NCI-H2196 treated with DMSO at 0.1 percent for 48 hours (cell line): ENCODE data around the gene ETNK1.
"Not testable (repeated sequence)": the region's sequence is repeated elsewhere in the genome, so short reads cannot be mapped to it uniquely, and the experiment has no call there.

ENCODE experiments used
- DNase-seq: peaks from one replicate; lab custom pipeline; 2025; ENCODE audit not compliant: unreplicated experiment; lab: John Stamatoyannopoulos, UW

The ETNK1 gene

GRCh38 chr12:22684140-22685118 is 59.5 kb downstream of the ETNK1 start:
- peak; percentile 68 for DNase-seq

- DNase-seq: no peak
Observed at GRCh38 chr12:22686193-22686592, 61.2 kb downstream of the ETNK1 start.

- DNase-seq: no peak
Observed at GRCh38 chr12:22687361-22688076, 62.5 kb downstream of the ETNK1 start.

GRCh38 chr12:22689876-22690275 is 64.9 kb downstream of the ETNK1 start:
- no peak for DNase-seq

GRCh38 chr12:22691319-22691718 is 66.3 kb downstream of the ETNK1 start:
- DNase-seq: no peak

GRCh38 chr12:22692467-22692866 is 67.5 kb downstream of the ETNK1 start:
- not testable (repeated sequence) for DNase-seq

DNA sequence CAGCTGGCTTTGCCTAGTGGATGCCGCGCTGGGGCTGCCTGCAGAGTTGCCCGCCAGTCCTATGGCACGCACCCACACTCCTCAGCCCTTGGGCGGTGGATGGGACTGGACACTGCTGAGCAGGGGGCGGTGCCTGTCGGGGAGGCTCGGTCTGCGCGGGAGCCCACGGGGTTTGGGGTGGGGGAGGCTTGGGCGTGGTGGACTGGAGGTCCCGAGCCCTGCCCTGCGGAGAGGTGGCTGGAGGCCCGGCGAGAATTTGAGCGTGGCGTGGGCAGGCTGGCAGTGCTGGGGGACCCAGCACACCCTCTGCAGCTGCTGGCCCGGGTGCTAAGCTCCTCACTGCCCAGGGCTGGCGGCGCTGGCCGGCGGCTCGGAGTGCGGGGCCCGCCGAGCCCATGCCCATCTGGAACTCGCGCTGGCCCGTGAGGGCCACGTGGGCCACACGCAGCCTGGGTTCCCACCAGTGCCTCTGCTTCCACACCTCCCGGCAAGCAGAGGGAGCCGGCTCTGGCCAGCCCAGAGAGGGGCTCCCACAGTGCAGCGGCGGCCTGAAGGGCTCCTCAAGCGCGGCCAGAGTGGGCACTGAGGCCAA is 68.1 kb downstream of the ETNK1 start:
- DNase-seq: no peak

GRCh38 chr12:22698576-22698975 is 73.6 kb downstream of the ETNK1 start:
- no peak for DNase-seq

GRCh38 chr12:22699705-22700104 is 74.7 kb downstream of the ETNK1 start:
- DNase-seq: peak; percentile 95

DNA sequence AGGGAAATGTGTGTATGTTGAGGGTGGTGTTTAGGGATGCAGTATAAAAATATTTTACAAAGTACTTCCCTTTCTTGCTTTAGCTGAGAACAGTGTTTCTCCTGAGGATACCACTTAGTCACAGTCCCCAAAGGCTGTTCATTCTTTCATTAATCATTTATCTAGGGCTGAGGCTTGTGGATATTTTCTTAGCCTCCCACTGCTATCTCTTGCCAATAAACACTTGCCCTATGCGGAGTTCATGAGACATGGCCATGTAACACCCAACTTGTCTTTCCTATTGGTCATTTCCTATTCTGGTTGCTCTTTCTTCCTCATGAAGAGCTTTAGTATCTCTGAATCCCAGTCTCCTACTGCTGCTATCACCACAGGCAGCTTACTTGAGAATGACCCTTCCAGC is 75.1 kb downstream of the ETNK1 start:
- no peak for DNase-seq

DNA sequence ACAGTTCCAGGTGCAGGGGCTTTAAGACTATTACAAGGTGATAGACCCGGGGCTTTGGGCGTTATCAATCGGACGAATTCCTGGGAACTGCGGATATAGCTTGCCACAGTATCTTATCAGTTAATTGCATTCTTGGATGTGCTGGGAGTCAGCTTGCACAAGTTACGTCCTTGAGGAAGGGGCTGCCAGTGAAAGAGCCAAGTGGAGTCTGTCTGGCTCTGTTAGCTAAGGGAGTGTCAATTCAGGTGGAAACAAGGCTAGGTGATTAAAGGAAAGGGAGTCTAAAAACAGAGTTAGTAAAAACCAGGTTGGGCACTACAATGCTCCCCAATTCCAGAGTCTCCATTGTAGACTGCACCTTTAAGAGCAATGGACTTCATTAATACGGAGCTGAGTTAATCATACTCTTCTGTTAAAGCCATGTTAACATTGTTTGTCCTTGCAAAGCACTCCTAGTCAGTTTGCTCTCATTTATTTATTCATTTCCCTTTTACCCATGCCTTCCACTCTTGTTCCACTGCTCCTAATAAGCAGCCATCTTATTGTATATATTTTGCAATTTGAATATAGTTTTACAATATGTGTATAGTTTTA is 76.3 kb downstream of the ETNK1 start:
- not testable (repeated sequence) for DNase-seq

DNA sequence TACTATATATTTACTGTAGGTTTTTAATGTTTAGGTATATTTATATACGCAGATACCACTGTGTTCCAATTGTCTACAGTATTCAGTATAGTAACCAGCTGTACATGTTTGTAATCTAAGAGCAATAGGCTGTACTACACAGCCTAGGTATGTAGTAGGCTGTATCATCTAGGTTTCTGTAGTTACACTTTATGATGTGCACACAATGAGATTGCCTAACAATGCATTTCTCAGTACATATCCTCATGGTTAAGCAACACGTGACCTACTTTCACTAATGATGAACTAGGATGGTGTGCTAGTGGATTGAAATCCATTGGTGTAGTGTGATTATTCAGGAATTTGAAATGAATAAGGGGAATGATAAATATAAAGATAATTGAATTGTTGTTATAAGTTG is 77.7 kb downstream of the ETNK1 start:
- DNase-seq: no peak

GRCh38 chr12:22709292-22709691 is 84.3 kb downstream of the ETNK1 start:
- DNase-seq: peak; percentile 61

DNA sequence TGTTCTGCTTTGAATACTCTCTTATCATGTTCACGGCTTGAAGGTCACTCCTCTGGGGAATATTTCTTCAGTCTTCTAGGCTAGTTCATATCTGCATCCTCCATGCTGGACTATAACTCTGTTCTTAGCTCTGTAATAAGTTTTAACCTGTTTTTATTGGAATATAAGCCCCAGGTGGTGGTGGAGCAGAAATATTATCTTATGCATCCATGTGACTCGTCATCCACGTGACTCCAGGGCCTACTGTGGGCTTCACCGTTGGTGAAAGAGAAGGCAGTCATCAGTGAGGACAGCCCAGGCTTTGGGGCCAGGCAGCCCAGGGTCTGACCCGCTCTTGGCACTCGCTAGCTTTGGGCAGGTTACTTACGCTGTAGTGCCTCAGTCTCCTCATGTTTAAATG is 87.1 kb downstream of the ETNK1 start:
- DNase-seq: no peak

- no peak for DNase-seq
Observed at GRCh38 chr12:22715254-22715653, 90.3 kb downstream of the ETNK1 start.

- no peak for DNase-seq
Observed at GRCh38 chr12:22719745-22720144, 94.8 kb downstream of the ETNK1 start.

- no peak for DNase-seq
Observed at GRCh38 chr12:22722081-22722480, 97.1 kb downstream of the ETNK1 start.

GRCh38 chr12:22722779-22723178 is 97.8 kb downstream of the ETNK1 start:
- DNase-seq: no peak

DNA sequence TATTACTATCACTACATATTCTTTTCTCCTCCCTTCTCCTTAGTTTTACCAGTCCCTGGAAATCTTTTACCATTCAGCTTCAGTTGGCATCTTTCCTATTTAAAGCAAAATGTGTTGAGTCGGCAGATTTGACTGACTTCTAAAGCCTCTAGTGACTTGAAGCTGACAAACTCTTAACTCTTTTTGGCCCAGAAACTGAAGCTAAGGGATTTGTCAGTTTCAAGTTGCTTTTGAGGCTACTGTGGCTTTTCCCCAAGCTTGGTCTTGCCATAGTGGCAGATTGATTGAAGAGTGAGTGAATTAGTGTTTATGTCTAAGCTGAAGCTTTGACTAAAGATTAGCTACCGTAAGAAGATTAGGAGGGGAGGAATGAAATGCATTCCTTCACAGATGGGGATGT is 104.0 kb downstream of the ETNK1 start:
- DNase-seq: no peak

- no peak for DNase-seq
Observed at GRCh38 chr12:22729431-22729956, 104.5 kb downstream of the ETNK1 start.

- DNase-seq: no peak
Observed at GRCh38 chr12:22729957-22730443, 105.0 kb downstream of the ETNK1 start.
